GM18505 (cell line): ENCODE results near the gene MBD5.

Experiments
- ATAC-seq: cut with Tn5 transposase; IDR thresholded peaks from one replicate; pipeline ENCODE4 v1.9.1; 2021; ENCODE audit not compliant: unreplicated experiment
- POLR2A ChIP-seq: IDR thresholded peaks from 4 replicates; pipeline ENCODE4 v1.6.1; 2011; ENCODE audit warnings: borderline replicate concordance; ENCODE audit not compliant: insufficient read depth, insufficient read length; ENCODE audit errors: extremely low read depth

MBD5 gene

DNA sequence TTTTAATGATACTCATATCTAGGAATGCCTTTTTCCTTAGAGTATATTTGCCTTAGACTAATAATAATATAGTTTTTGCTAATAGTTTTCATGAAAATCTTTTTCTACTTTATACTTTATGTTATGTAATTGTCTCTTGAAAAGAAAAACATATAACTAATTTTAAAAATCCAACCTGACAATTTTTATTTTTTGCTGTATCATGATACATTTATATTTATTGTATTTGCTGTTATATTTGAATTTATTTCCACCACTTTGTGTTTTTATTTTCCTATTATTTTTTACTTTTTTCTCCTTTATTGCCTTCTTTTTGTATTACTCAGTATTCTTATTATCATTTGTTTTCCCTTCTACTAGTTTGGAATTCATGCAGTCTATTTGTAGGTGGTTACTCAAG lies 85.4 kb downstream of the MBD5 start:
- no peak for ATAC-seq
- TF ChIP-seq POLR2A: no peak

DNA sequence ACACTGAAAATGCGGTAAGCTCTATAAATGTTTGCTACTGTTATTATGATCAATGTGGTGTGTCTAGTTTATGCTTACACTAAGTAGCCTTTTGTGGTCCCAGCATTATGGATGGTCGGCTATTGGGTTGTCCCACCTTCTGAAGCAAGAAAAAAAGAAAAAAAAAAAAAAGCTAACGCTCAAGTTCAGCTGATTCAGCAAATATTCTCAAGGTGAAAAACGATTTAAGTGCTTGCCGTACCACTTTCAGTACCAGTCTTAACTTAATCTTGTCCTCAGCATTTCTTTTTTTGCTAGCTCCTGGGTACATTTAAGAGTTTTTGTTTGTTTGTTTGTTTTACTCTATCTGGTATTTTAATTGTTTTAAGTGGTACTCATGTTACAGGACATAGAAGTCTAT lies 87.5 kb downstream of the MBD5 start:
- no peak for TF ChIP-seq POLR2A
- no peak for ATAC-seq

GRCh38 chr2:148110184-148110583 lies 89.3 kb downstream of the MBD5 start:
- TF ChIP-seq POLR2A: no peak
- ATAC-seq: no peak

DNA sequence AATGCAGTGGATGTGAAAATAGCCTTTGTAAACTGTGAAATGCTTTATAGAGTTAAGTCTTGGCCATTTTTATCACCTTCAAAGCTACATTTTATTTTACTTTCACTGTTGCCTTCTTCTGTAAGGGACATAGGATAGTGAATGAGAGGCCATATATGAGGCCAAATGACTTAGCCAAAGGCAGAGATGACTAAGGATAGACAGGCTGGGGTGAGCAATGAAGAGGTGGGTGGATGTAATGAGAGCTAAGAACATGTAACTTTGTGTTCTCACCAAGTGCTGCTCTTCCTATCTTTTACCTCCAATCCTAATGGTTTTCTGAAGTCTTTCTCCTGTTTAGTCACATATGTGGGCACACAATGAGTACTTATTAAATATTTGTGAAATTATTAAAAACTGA lies 101.9 kb downstream of the MBD5 start:
- no peak for ATAC-seq
- TF ChIP-seq POLR2A: no peak

DNA sequence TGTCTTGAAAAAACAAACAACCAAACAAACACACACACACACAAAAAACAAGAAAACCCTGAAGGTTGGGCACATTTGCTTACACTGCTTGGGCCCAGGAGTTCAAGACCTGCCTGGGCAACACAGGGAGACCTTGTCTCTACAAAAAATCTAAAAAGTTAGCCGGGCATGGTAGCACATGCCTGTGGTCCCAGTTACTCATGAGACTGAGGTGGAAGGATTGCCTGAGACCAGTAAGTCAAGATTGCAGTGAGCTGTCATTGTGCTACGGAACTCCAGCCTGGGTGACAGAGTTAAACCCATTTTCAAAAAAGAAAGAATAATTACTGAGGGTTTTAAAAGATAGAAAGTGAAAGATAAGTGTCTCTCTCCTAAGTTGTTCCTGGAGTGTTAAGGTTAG lies 103.4 kb downstream of the MBD5 start:
- TF ChIP-seq POLR2A: no peak
- no peak for ATAC-seq

- no peak for TF ChIP-seq POLR2A
- no peak for ATAC-seq
Measured at GRCh38 chr2:148130581-148130980, 109.7 kb downstream of the MBD5 start.

DNA sequence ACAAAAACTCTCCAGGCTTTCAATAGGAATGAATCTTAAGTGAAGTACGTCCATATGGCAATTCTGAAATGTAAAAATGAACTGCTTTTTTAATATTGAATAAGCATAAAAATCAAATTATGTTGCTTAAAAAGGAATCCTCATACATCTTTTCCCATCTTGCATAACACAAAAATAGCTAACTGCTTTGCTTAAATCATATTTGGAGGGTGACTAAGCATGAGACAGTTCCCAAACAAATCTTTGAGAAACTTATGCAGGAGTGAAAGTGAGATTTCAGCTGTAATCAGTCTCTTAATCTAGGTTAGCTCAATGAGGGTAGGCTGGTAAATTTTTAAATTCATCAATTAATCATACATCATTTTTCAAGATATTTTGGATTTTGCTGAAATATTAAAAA lies 111.5 kb downstream of the MBD5 start:
- TF ChIP-seq POLR2A: no peak
- no peak for ATAC-seq

DNA sequence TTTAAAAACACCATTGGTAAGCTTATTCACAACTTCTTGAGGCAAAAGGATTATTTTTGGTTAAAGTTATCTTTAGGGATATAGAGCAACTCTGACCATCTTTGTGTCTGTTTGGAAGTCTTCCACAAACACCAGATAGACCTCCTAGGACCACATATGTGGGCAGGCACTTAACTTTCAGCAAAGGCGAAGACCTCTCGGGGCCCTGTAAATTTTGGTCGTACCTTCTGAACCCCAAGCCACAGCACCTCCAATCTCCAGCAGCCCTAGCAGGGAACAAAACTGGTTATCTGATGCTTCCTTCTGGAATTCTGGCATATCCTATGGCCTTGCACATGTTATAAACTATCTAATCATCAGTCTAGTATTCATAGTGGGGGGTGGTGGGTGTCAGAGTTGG lies 114.8 kb downstream of the MBD5 start:
- ATAC-seq: no peak
- TF ChIP-seq POLR2A: no peak

DNA sequence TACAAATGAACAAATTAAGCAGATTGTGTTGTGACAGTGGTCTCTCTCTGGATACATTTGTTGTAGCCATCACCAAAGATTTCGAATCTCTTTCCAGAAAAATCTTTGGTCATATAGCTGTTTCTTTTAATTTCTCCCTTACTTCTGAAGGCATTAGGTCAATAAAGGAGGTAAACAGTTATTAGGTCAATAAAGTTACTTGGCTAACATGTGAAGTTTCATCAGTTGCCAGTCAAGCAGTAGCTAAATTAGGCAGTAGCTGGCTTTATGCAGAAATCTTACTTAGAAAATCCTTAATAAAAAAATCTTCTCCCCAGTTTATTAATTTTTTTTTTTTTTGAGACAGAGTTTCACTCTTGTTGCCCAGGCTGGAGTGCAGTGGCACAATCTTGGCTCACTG lies 115.5 kb downstream of the MBD5 start:
- TF ChIP-seq POLR2A: no peak
- no peak for ATAC-seq

GRCh38 chr2:148161909-148162435 lies 141.1 kb downstream of the MBD5 start:
- ATAC-seq: no peak
- no peak for TF ChIP-seq POLR2A

GRCh38 chr2:148162871-148163270 lies 142.0 kb downstream of the MBD5 start:
- TF ChIP-seq POLR2A: no peak
- ATAC-seq: no peak

- TF ChIP-seq POLR2A: no peak
- no peak for ATAC-seq
Measured at GRCh38 chr2:148165975-148166374, 145.1 kb downstream of the MBD5 start.

DNA sequence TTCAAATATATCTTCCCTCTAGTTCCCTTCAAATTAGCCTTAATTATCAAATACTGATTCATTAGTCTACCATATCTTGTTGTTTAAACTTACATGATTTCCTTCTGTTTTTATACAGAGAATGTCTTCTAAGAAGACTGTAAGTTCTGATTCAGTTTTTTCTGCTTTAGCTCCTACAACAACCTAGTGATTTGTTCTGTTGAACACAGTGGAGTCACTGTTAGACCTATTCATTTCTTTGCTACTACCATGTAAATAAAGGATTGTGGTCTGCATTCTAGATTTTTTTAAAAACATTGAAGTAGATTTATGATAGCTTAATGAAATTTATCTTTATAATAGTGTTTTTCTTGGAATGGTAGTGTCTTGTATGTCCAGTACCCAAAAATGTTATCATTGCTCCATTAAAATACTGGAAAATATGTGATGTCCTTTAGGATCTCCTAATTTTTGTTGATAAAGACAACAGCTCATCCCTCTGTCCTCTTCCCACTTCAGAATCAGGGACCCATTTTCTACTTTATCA lies 146.4 kb downstream of the MBD5 start:
- no peak for TF ChIP-seq POLR2A
- ATAC-seq: no peak

DNA sequence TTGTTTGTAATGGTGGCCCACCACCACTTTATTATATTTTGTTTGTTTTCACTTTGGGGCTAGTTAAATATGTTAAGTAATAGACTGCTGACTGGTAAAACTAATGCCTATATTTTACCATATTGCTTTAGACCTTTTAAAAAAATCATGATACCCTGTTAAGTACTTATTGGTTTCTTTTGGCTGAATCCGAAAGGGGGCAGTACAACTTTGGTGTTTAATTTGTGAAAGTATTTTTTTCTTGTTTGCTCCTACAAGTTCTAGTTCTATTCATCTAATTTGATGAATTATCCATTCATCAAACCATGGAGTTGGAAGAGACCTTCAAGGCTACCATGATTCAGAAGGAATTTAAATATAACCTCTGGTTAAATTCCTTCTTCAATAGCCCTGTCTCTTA lies 147.0 kb downstream of the MBD5 start:
- TF ChIP-seq POLR2A: no peak
- ATAC-seq: no peak
